Lung (tissue), 12 donors: ENCODE data around the gene EDAR. TPM values are rescaled to one million over a fixed set of nuclear protein-coding genes. Genes with fewer than 3 reads are reported as not detected.

Source experiments
- ATAC-seq: fragments of 200-7000 bp; cut with Tn5 transposase; one replicate; pipeline ENCODE4 v1.9.1; 2020; ENCODE audit warnings: moderate number of reproducible peaks; ENCODE audit not compliant: insufficient read depth, low FRiP score
- DNase-seq, 3 donors: peaks; one replicate each; pipeline ENCODE4 v3.0.0-alpha.2; 2013 to 2017
- H3K27ac ChIP-seq, 2 donors: one replicate each; pipeline ENCODE4 v1.5.1; 2013; ENCODE audit warnings: mild to moderate bottlenecking in 2 of 2, moderate library complexity in 2 of 2, control low read depth in 1 of 2, inconsistent platforms in 1 of 2, low read depth in 1 of 2, low read length in 1 of 2
- H3K27me3 ChIP-seq, 3 donors: one replicate each; pipeline ENCODE4 v1.5.1; 2013; ENCODE audit warnings: low read length in 2 of 3; ENCODE audit not compliant: control insufficient read depth in 3 of 3, insufficient read depth in 3 of 3
- H3K36me3 ChIP-seq, 4 donors: one replicate each; pipeline ENCODE4 v1.5.1; 2013; ENCODE audit warnings: low read length in 4 of 4, mild to moderate bottlenecking in 1 of 4, moderate library complexity in 1 of 4; ENCODE audit not compliant: control insufficient read depth in 4 of 4, insufficient read depth in 4 of 4
- H3K4me1 ChIP-seq, 5 donors: one replicate each; pipeline ENCODE4 v1.5.1; 2013; ENCODE audit warnings: low read length in 5 of 5, mild to moderate bottlenecking in 2 of 5, moderate library complexity in 1 of 5; ENCODE audit not compliant: control insufficient read depth in 5 of 5, insufficient read depth in 5 of 5
- H3K4me3 ChIP-seq: one replicate; pipeline ENCODE4 v1.5.1; 2013; ENCODE audit warnings: mild to moderate bottlenecking, control low read depth, moderate library complexity
- H3K9ac ChIP-seq, 2 donors: one replicate each; pipeline ENCODE4 v1.5.1; 2013; ENCODE audit warnings: low read length in 2 of 2, control low read depth in 1 of 2; ENCODE audit not compliant: insufficient read depth in 1 of 2
- H3K9me3 ChIP-seq, 4 donors: one replicate each; pipeline ENCODE4 v1.5.1; 2013; ENCODE audit warnings: low read length in 3 of 4, mild to moderate bottlenecking in 1 of 4, moderate library complexity in 1 of 4; ENCODE audit not compliant: control insufficient read depth in 4 of 4, insufficient read depth in 3 of 4
- CTCF ChIP-seq: IDR thresholded peaks from 2 replicates; pipeline ENCODE4 v1.5.1; 2012; ENCODE audit warnings: mild to moderate bottlenecking; ENCODE audit errors: control extremely low read depth, extremely low read depth
- WGBS, 2 donors: extraction: QIAGEN DNeasy Blood & Tissue Kit; methylation state at CpG; one replicate each; pipeline ENCODE4 v1.1.7; 2013; 5-methylcytosine and 5-hydroxymethylcytosine counted together
- polyA plus RNA-seq, 2 donors: library from polyadenylated mRNA; stranded (reverse); fragments of 200-250 nt; gene quantifications; one replicate each; pipeline ENCODE4 v1.2.1, GENCODE V29; 2013
- total RNA-seq, 2 donors: library from RNA; depleted of rRNA in 1 of 2; stranded (reverse); fragments of >200 nt in 1 of 2; gene quantifications; one replicate each; pipeline ENCODE4 v1.2.1, GENCODE V29; 2014 to 2021
- donor health status: control.
- donor health status: control.
- donor health status: Bipolar disorder and iron deficiency.
- donor health status: healthy.
- donor health status: DM: yes; HTN: yes; CAD: no.

Gene EDAR
- total and polyA plus RNA-seq, 4 donors = 0.02 to 0.37 (median 0.10) TPM; not detected in 1

GRCh38 chr2:108916122-108916795 lies 72.8 kb downstream of the EDAR start:
- Histone ChIP-seq H3K9me3 (no peaks in the 10 kb centered on the region), H3K36me3 (no peaks in the 10 kb centered on the region), H3K4me3 (no peak overlapping the region), H3K9ac (no peak overlapping the region), H3K27ac (no peak overlapping the region), H3K27me3 (no peaks in the 10 kb centered on the region), H3K4me1 (peaks cover 0 to 16% (median 3%) of the 10 kb centered on the region in 5 donors)
- no peak for TF ChIP-seq CTCF
- DNase-seq = no peak
- WGBS, 2 donors = 68 to 73% methylated on average over 15 of the region's 15 CpGs
- no peak for ATAC-seq

DNA sequence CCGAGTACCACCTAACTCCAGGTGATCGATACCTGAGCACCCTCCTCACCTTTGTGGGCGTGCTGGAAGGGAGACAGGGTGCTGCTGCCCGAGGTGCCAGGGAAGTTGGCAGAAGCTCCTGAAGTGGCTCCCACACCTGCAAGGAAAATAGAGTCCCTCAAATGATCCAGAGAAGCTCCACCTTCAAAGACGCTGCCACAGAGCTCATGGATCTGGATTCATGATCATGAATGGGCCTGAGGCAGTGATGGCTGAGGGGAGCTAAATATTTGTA lies 76.5 kb downstream of the EDAR start:
- H3K9me3 ChIP-seq = no peaks in the 10 kb centered on the region
- H3K36me3 ChIP-seq = peaks cover 0 to 7% (median 0%) of the 10 kb centered on the region in 4 donors
- H3K27me3 ChIP-seq = no peaks in the 10 kb centered on the region
- no peak overlapping the region for H3K27ac ChIP-seq
- DNase-seq (peak in 1 of 3 donors; percentile 9), ATAC-seq (no peak)
- WGBS, 2 donors = 91% methylated on average over 5 of the region's 5 CpGs
- H3K4me3 ChIP-seq = no peak overlapping the region
- TF ChIP-seq CTCF = no peak
- peaks cover 0 to 12% (median 3%) of the 10 kb centered on the region in 5 donors for H3K4me1 ChIP-seq
- H3K9ac ChIP-seq = no peak overlapping the region

- no peak for TF ChIP-seq CTCF
- Histone ChIP-seq H3K27ac (no peak overlapping the region), H3K4me1 (peaks cover 0 to 7% (median 0%) of the 10 kb centered on the region in 5 donors), H3K9me3 (no peaks in the 10 kb centered on the region), H3K36me3 (peaks cover 0 to 7% (median 0%) of the 10 kb centered on the region in 4 donors), H3K9ac (no peak overlapping the region), H3K4me3 (no peak overlapping the region), H3K27me3 (no peaks in the 10 kb centered on the region)
- ATAC-seq = no peak
- DNase-seq = no peak
- WGBS, 2 donors = 82 to 90% methylated on average over 21 of the region's 21 CpGs
These were observed 77.0 kb downstream of the EDAR start for GRCh38 chr2:108911807-108912628.
